ENCODE results near the gene RMND1. TPM values are rescaled to one million over a fixed set of nuclear protein-coding genes. Genes with fewer than 3 reads are reported as not detected.

The RMND1 gene
- total RNA-seq, 1 donor from 2014 or later: 44.0 TPM

DNA sequence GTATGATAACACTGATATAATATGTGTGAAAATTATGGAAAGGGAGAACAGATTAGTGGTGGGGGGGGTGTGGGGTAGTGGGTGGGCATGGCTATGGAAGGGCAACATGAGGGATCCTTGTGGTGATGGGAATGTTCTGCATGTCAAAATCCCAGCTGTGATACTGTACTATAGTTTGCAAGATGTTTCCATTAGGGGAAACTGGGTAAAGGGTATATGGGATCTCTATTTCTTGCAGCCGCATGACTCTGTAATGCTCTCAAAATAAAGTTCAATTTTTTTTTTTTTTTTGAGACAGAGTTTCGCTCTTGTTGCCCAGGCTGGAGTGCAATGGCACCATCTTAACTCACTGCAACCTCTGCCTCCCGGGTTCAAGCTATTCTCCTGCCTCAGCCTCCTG lies 74.8 kb downstream of the RMND1 start:
- Histone ChIP-seq H3F3A (ENCODE audit: low read depth) (peaks cover 7% of the 10 kb centered on the region), H3K27me3 (no peaks in the 10 kb centered on the region), H3K4me1 (peaks cover 6% of the 10 kb centered on the region), H3K27ac (no peak overlapping the region), H3K9me3 (ENCODE audit: low read depth) (no peaks in the 10 kb centered on the region), H3K9ac (no peak overlapping the region), H3K79me2 (ENCODE audit: low read depth) (peaks cover 75% of the 10 kb centered on the region), H3K4me3 (no peak overlapping the region), H3K4me2 (no peak overlapping the region), H4K20me1 (ENCODE audit: low read depth) (no peaks in the 10 kb centered on the region), H2AFZ (replicated peaks) (no peak overlapping the region), H3K36me3 (no peaks in the 10 kb centered on the region)
- no peak overlapping the region for H3K4me3 Mint-ChIP-seq
- peaks cover 23% of the 10 kb centered on the region for H3K36me3 Mint-ChIP-seq
- TF ChIP-seq EZH2phosphoT487 (IDR thresholded peaks at IDR 0.05) (no peak), EZH2 (IDR thresholded peaks at IDR 0.05) (no peak), CTCF (IDR thresholded peaks at IDR 0.05) (no peak)
- H3K4me1 Mint-ChIP-seq: peaks cover 38% of the 10 kb centered on the region
- DNase-seq (ENCODE audit: low spot score): no peak
- no peaks in the 10 kb centered on the region for H3K27me3 Mint-ChIP-seq (ENCODE audit: insufficient read depth, low read depth)
- H3K9me3 Mint-ChIP-seq: peaks cover 6% of the 10 kb centered on the region
- H3K27ac Mint-ChIP-seq: no peak overlapping the region

- H3K4me1 ChIP-seq: peaks cover 6% of the 10 kb centered on the region
- no peak overlapping the region for H3K27ac Mint-ChIP-seq
- H3K4me2 ChIP-seq: no peak overlapping the region
- H3K9me3 Mint-ChIP-seq: peaks cover 6% of the 10 kb centered on the region
- DNase-seq (ENCODE audit: low spot score): no peak
- H2AFZ ChIP-seq (replicated peaks): no peak overlapping the region
- H3K4me3 ChIP-seq: no peak overlapping the region
- TF ChIP-seq EZH2phosphoT487 (IDR thresholded peaks at IDR 0.05): no peak
- TF ChIP-seq EZH2 (IDR thresholded peaks at IDR 0.05): no peak
- TF ChIP-seq CTCF (IDR thresholded peaks at IDR 0.05): no peak
- H3K79me2 ChIP-seq (ENCODE audit: low read depth): peaks cover 69% of the 10 kb centered on the region
- H3K36me3 Mint-ChIP-seq: peaks cover 28% of the 10 kb centered on the region
- no peak overlapping the region for H3K4me3 Mint-ChIP-seq
- no peaks in the 10 kb centered on the region for H3K27me3 ChIP-seq
- H3K27ac ChIP-seq: no peak overlapping the region
- H3K9me3 ChIP-seq (ENCODE audit: low read depth): no peaks in the 10 kb centered on the region
- H3K9ac ChIP-seq: no peak overlapping the region
- no peaks in the 10 kb centered on the region for H4K20me1 ChIP-seq (ENCODE audit: low read depth)
- H3K36me3 ChIP-seq: no peaks in the 10 kb centered on the region
- no peaks in the 10 kb centered on the region for H3K27me3 Mint-ChIP-seq (ENCODE audit: insufficient read depth, low read depth)
- peaks cover 7% of the 10 kb centered on the region for H3F3A ChIP-seq (ENCODE audit: low read depth)
- H3K4me1 Mint-ChIP-seq: peaks cover 39% of the 10 kb centered on the region
Observed at GRCh38 chr6:151376440-151376839, 75.5 kb downstream of the RMND1 start.

DNA sequence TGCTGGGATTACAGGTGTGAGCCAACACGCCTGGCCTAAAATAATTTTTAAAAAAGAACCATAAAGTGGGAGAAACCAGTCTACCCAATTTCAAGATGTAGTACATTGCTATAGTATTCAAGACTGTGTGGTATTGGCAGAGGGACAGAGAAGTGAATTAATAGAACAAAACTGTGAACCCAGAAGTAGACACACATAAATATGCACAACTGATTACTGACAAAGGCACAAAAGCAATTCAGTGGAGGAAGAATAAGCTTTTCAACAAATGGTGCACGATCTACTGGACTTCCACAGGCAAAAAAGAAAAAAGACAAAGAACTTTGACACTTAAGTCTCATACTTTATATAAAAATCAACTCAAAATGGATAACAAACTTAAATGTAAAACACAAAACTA lies 76.1 kb downstream of the RMND1 start:
- H3K27me3 Mint-ChIP-seq (ENCODE audit: insufficient read depth, low read depth): no peaks in the 10 kb centered on the region
- H3K79me2 ChIP-seq (ENCODE audit: low read depth): peaks cover 64% of the 10 kb centered on the region
- H3K4me1 Mint-ChIP-seq: peaks cover 36% of the 10 kb centered on the region
- H3K36me3 ChIP-seq: no peaks in the 10 kb centered on the region
- peaks cover 4% of the 10 kb centered on the region for H3F3A ChIP-seq (ENCODE audit: low read depth)
- no peak overlapping the region for H3K4me2 ChIP-seq
- TF ChIP-seq EZH2phosphoT487 (IDR thresholded peaks at IDR 0.05) (no peak), CTCF (IDR thresholded peaks at IDR 0.05) (no peak), EZH2 (IDR thresholded peaks at IDR 0.05) (no peak)
- H3K27ac ChIP-seq: no peak overlapping the region
- no peak for DNase-seq (ENCODE audit: low spot score)
- no peak overlapping the region for H3K9ac ChIP-seq
- peaks cover 6% of the 10 kb centered on the region for H3K9me3 Mint-ChIP-seq
- no peak overlapping the region for H3K4me3 ChIP-seq
- no peaks in the 10 kb centered on the region for H3K27me3 ChIP-seq
- H3K4me3 Mint-ChIP-seq: no peak overlapping the region
- peaks cover 33% of the 10 kb centered on the region for H3K36me3 Mint-ChIP-seq
- H3K27ac Mint-ChIP-seq: no peak overlapping the region
- H3K9me3 ChIP-seq (ENCODE audit: low read depth): no peaks in the 10 kb centered on the region
- H3K4me1 ChIP-seq: peaks cover 6% of the 10 kb centered on the region
- H2AFZ ChIP-seq (replicated peaks): no peak overlapping the region
- H4K20me1 ChIP-seq (ENCODE audit: low read depth): no peaks in the 10 kb centered on the region

All from neural progenitor cell (in vitro differentiated cells).